Glutamatergic neuron (in vitro differentiated cells): ENCODE measurements around the gene NUDT7. TPM values are rescaled to one million over a fixed set of nuclear protein-coding genes. Genes with fewer than 3 reads are reported as not detected.

Source experiments
- DNase-seq: peaks from one replicate; pipeline ENCODE4 v3.0.0; 2022
- H3K27ac Mint-ChIP-seq: one replicate; pipeline ENCODE4 v1.8.0; 2020; ENCODE audit warnings: mild to moderate bottlenecking, mixed read lengths, inconsistent platforms; ENCODE audit not compliant: unreplicated experiment
- H3K27me3 Mint-ChIP-seq: one replicate; pipeline ENCODE4 v1.8.0; 2020; ENCODE audit warnings: mild to moderate bottlenecking, moderate library complexity, mixed read lengths, inconsistent platforms; ENCODE audit not compliant: unreplicated experiment
- H3K36me3 Mint-ChIP-seq: one replicate; pipeline ENCODE4 v1.8.0; 2020; ENCODE audit warnings: mild to moderate bottlenecking, mixed read lengths, inconsistent platforms; ENCODE audit not compliant: unreplicated experiment
- H3K4me1 Mint-ChIP-seq: one replicate; pipeline ENCODE4 v1.8.0; 2020; ENCODE audit warnings: mild to moderate bottlenecking, low read depth, mixed read lengths, inconsistent platforms; ENCODE audit not compliant: unreplicated experiment
- H3K4me3 Mint-ChIP-seq: one replicate; pipeline ENCODE4 v1.8.0; 2020; ENCODE audit warnings: mild to moderate bottlenecking, mixed read lengths, inconsistent platforms; ENCODE audit not compliant: unreplicated experiment
- H3K9me3 Mint-ChIP-seq: one replicate; pipeline ENCODE4 v1.8.0; 2020; ENCODE audit warnings: mild to moderate bottlenecking, moderate library complexity, mixed read lengths, inconsistent platforms; ENCODE audit not compliant: unreplicated experiment
- total RNA-seq: library from RNA; stranded (reverse); fragmentation: NEBNext Ultra II Directional; extraction: Animal tissue kit (Norgen Biotek cat#: 25700); gene quantifications from one replicate; pipeline ENCODE4 v1.2.1, GENCODE V29; 2021; ENCODE audit not compliant: unreplicated experiment
- TF ChIP-seq, protein P1 (sequence below): fragments of 200-600 bp; sonication (generic); IDR thresholded peaks from one replicate; pipeline ENCODE4 v1.5.0; 2021; ENCODE audit not compliant: partially characterized antibody, unreplicated experiment

NUDT7 gene
- total RNA-seq, 1 donor from 2014 or later, result 3.0 TPM

DNA sequence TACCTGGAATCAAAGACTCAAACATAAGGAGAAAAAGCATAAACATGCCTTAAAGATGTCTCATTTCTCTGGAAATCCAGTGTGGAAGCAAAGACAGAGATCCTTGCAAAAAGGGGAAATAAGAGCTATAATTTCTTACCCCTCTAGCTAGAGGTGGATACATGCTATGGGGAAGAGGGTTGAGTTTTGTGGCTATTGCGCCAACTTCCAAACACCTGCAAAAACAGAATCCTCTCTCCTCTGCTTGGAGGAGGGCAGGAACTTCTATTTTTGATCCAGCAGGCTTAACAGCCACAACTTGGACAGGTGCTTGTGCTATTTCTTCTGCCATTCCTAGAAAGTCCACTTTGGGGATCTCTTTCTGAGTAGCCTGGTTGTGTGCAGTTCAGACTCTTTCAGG is 21.5 kb upstream of the NUDT7 start:
- Mint-ChIP-seq H3K4me3 (no peak overlapping the region), H3K4me1 (peaks cover 2% of the 10 kb centered on the region), H3K27ac (no peak overlapping the region), H3K27me3 (no peaks in the 10 kb centered on the region), H3K9me3 (no peaks in the 10 kb centered on the region), H3K36me3 (no peaks in the 10 kb centered on the region)
- TF ChIP-seq, protein P1, sequence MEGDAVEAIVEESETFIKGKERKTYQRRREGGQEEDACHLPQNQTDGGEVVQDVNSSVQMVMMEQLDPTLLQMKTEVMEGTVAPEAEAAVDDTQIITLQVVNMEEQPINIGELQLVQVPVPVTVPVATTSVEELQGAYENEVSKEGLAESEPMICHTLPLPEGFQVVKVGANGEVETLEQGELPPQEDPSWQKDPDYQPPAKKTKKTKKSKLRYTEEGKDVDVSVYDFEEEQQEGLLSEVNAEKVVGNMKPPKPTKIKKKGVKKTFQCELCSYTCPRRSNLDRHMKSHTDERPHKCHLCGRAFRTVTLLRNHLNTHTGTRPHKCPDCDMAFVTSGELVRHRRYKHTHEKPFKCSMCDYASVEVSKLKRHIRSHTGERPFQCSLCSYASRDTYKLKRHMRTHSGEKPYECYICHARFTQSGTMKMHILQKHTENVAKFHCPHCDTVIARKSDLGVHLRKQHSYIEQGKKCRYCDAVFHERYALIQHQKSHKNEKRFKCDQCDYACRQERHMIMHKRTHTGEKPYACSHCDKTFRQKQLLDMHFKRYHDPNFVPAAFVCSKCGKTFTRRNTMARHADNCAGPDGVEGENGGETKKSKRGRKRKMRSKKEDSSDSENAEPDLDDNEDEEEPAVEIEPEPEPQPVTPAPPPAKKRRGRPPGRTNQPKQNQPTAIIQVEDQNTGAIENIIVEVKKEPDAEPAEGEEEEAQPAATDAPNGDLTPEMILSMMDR, result no peak
- DNase-seq, result no peak

DNA sequence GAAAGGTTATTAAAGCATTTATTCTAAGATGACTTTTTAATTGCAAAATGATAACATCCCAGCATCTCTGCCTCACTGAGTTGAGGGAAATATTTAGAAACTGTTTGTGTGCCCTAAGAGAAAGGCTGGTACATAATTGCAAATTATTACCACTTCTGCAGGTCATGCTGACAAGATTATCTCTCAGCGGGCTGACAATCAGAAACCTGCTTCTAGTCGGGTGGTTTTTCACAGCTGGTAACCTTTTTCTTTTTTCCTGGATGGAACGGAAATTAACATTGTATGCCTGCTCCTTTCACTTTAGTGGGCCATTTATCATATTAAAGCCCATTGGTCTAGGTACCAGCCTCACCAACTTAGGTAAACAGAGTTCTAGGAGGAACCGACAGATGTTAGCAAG is 17.0 kb upstream of the NUDT7 start:
- H3K4me3 Mint-ChIP-seq, result no peak overlapping the region
- TF ChIP-seq, protein P1, result no peak
- H3K27me3 Mint-ChIP-seq, result peaks cover 1% of the 10 kb centered on the region
- peaks cover 1% of the 10 kb centered on the region for H3K9me3 Mint-ChIP-seq
- no peaks in the 10 kb centered on the region for H3K4me1 Mint-ChIP-seq
- no peaks in the 10 kb centered on the region for H3K36me3 Mint-ChIP-seq
- no peak for DNase-seq
- no peak overlapping the region for H3K27ac Mint-ChIP-seq

DNA sequence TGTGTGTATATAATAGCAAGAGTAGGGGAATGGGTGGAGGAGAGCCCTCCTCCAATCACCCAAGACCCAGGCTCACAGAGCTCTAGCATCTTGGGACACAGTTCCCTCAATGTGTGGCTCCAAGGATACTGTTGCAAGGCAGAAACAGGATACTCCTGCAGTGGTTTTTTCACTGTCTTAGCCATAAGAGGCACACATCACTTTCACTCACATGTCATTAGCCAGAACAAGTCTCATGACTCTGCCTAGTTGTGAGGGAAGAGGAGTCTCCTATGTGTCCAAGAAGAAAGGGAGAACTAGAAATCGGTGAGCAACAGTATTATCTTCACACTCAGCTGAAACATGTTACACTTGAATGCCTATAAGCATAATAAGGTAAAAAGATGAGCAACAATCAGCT is 11.1 kb upstream of the NUDT7 start:
- TF ChIP-seq, protein P1, result no peak
- Mint-ChIP-seq H3K4me3 (no peak overlapping the region), H3K4me1 (no peaks in the 10 kb centered on the region), H3K9me3 (no peaks in the 10 kb centered on the region), H3K36me3 (no peaks in the 10 kb centered on the region), H3K27me3 (peaks cover 1% of the 10 kb centered on the region), H3K27ac (no peak overlapping the region)
- no peak for DNase-seq

DNA sequence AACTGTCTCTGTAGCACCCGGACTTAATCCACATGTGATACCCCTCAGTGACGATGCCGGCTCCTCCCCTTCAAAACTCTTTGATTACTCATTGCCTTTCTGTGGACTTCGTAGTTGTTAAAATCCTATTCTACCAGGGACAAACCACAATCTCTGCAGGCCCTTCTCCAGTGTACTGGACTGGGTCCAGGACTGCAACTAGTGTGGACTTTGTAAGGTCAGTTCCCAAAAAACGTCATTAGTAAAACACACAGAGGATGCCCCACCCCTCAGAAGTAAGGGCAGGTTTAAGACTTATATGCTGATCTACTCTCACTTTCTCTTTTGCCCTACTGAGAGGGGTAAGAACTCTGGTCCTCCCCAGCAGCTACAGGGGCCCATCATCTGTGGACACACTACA is 10.5 kb upstream of the NUDT7 start:
- no peaks in the 10 kb centered on the region for H3K4me1 Mint-ChIP-seq
- no peaks in the 10 kb centered on the region for H3K9me3 Mint-ChIP-seq
- TF ChIP-seq, protein P1, result no peak
- peaks cover 1% of the 10 kb centered on the region for H3K27me3 Mint-ChIP-seq
- no peak overlapping the region for H3K4me3 Mint-ChIP-seq
- no peak overlapping the region for H3K27ac Mint-ChIP-seq
- DNase-seq, result no peak
- no peaks in the 10 kb centered on the region for H3K36me3 Mint-ChIP-seq

DNA sequence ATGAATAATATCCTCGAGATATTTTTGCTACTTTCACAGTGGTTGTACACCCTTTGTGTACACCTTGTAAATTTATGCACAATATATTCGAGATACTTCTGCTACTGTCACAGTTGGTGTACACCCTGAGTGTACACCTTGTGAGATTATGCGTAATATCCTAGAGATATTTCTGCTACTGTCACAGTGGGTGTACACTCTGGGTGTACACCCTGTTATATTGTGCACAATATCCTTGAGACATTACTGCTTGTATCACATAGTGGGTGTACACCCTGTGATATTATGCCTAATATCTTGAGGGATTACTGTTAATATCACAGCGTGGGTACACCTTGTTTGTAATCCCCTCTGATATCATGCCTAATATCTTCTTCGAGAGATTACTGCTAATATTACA is 7.2 kb upstream of the NUDT7 start:
- H3K9me3 Mint-ChIP-seq, result no peaks in the 10 kb centered on the region
- H3K36me3 Mint-ChIP-seq, result no peaks in the 10 kb centered on the region
- TF ChIP-seq, protein P1, result no peak
- H3K27me3 Mint-ChIP-seq, result no peaks in the 10 kb centered on the region
- DNase-seq, result no peak
- H3K4me1 Mint-ChIP-seq, result no peaks in the 10 kb centered on the region
- no peak overlapping the region for H3K4me3 Mint-ChIP-seq
- H3K27ac Mint-ChIP-seq, result no peak overlapping the region
